Lower lobe of right lung (tissue), 2 donors: ENCODE measurements around the gene ITGAL. TPM values are rescaled to one million over a fixed set of nuclear protein-coding genes. Genes with fewer than 3 reads are reported as not detected.
A peak's percentile ranks its signal among the peaks of the same experiment; 100 is the strongest.

Source experiments
- ATAC-seq, 2 donors: fragments of 200-7000 bp; cut with Tn5 transposase; one replicate each; pipeline ENCODE4 v1.9.1; 2020 to 2022; ENCODE audit warnings: mild to moderate bottlenecking in 2 of 2, moderate library complexity in 2 of 2
- DNase-seq: peaks from one replicate; pipeline ENCODE4 v3.0.0-alpha.2; 2020
- H3K27ac ChIP-seq: fragments of 200-600 bp; one replicate; pipeline ENCODE4 v1.8.0; 2022
- H3K27me3 ChIP-seq: fragments of 200-600 bp; one replicate; pipeline ENCODE4 v1.8.0; 2022; ENCODE audit warnings: low read depth
- H3K36me3 ChIP-seq: fragments of 200-600 bp; one replicate; pipeline ENCODE4 v1.8.0; 2022; ENCODE audit warnings: mild to moderate bottlenecking
- H3K4me1 ChIP-seq: fragments of 200-600 bp; one replicate; pipeline ENCODE4 v1.8.0; 2022
- H3K4me3 ChIP-seq: fragments of 200-600 bp; one replicate; pipeline ENCODE4 v1.8.0; 2022; ENCODE audit warnings: mild to moderate bottlenecking
- H3K9me3 ChIP-seq: fragments of 200-600 bp; one replicate; pipeline ENCODE4 v1.8.0; 2022
- CTCF ChIP-seq: fragments of 200-600 bp; IDR thresholded peaks from one replicate; pipeline ENCODE4 v1.8.0; 2022; ENCODE audit warnings: antibody characterized with exemption, mild to moderate bottlenecking
- intact Hi-C: fragments of 100-400 bp; cut with DNase I; formaldehyde crosslinking; loops from one replicate; pipeline ENCODE4 v1.11.0; 2022
- total RNA-seq: library from RNA; stranded (reverse); fragmentation: NEBNext Ultra II Directional; extraction: Animal tissue kit (Norgen Biotek cat#: 25700); gene quantifications from one replicate; pipeline ENCODE4 v1.2.1, GENCODE V29; 2021
- donor health status: DM: no; HTN: yes; CAD: no; lungs with severe emphysema.

Gene ITGAL
- total RNA-seq, 1 donor from 2014 or later = 127 TPM

- ATAC-seq = no peak
- peaks cover 30% of the 10 kb centered on the region for H3K4me1 ChIP-seq
- intact Hi-C loops = no loop called here
Measured at GRCh38 chr16:30444231-30445148, 28.1 kb upstream of the ITGAL start.

GRCh38 chr16:30445149-30445407, 27.5 kb upstream of the ITGAL start:
- no peaks in the 10 kb centered on the region for H3K9me3 ChIP-seq
- ATAC-seq (no peak), DNase-seq (no peak)
- H3K27ac ChIP-seq = peak overlapping the region; percentile 96
- intact Hi-C loops = no loop called here
- no peak for TF ChIP-seq CTCF
- peaks cover 30% of the 10 kb centered on the region for H3K4me1 ChIP-seq
- no peaks in the 10 kb centered on the region for H3K27me3 ChIP-seq
- peaks cover 17% of the 10 kb centered on the region for H3K36me3 ChIP-seq
- peak overlapping the region; percentile 85 for H3K4me3 ChIP-seq

More at GRCh38 chr16:30444231-30445148, 28.1 kb upstream of the ITGAL start:
- Histone ChIP-seq H3K27ac (peak overlapping the region; percentile 96), H3K9me3 (no peaks in the 10 kb centered on the region), H3K27me3 (no peaks in the 10 kb centered on the region), H3K4me3 (peak overlapping the region; percentile 85), H3K36me3 (peaks cover 17% of the 10 kb centered on the region)
- no peak for DNase-seq
- no peak for TF ChIP-seq CTCF

- H3K27ac ChIP-seq = peak within 1 kb of the TSS; percentile 96
- peak within 1 kb of the TSS; percentile 85 for H3K4me3 ChIP-seq
- H3K9me3 ChIP-seq = no peaks in the 10 kb centered on the region
- H3K4me1 ChIP-seq = peaks cover 30% of the 10 kb centered on the region
- no peaks in the 10 kb centered on the region for H3K27me3 ChIP-seq
- peak; percentile 50 for TF ChIP-seq CTCF
- DNase-seq (peak; percentile 99), ATAC-seq (peak; percentile 97 to 98)
- peaks cover 17% of the 10 kb centered on the region for H3K36me3 ChIP-seq
- intact Hi-C loops = no loop called here
Measured at GRCh38 chr16:30445408-30446202, 26.9 kb upstream of the ITGAL start, which contains the start of gene SEPHS2. TSS of gene SEPHS2 (minus strand) at chr16:30445874. CDS start at chr16:30445727, 147 bp downstream.

GRCh38 chr16:30446203-30446595, 26.3 kb upstream of the ITGAL start:
- Histone ChIP-seq H3K9me3 (no peaks in the 10 kb centered on the region), H3K4me1 (peaks cover 30% of the 10 kb centered on the region), H3K27ac (peak overlapping the region; percentile 96), H3K36me3 (peaks cover 17% of the 10 kb centered on the region), H3K27me3 (no peaks in the 10 kb centered on the region), H3K4me3 (peak overlapping the region; percentile 85)
- DNase-seq (no peak), ATAC-seq (no peak)
- intact Hi-C loops = no loop called here
- TF ChIP-seq CTCF = no peak

- DNase-seq (no peak), ATAC-seq (no peak)
- Histone ChIP-seq H3K4me3 (no peak overlapping the region), H3K4me1 (peaks cover 30% of the 10 kb centered on the region), H3K9me3 (no peaks in the 10 kb centered on the region), H3K27ac (no peak overlapping the region), H3K27me3 (no peaks in the 10 kb centered on the region), H3K36me3 (peaks cover 16% of the 10 kb centered on the region)
- intact Hi-C loops = no loop called here
- no peak for TF ChIP-seq CTCF
Measured at GRCh38 chr16:30447512-30448226, 24.9 kb upstream of the ITGAL start.
